GM19193 (cell line): ENCODE results near the gene CNP.
A peak's percentile ranks its signal among the peaks of the same experiment; 100 is the strongest.

Experiments
- POLR2A ChIP-seq: IDR thresholded peaks from 4 replicates; pipeline ENCODE4 v1.6.1; 2011; ENCODE audit not compliant: insufficient read depth, insufficient read length; ENCODE audit errors: extremely low read depth

Gene CNP

GRCh38 chr17:41962111-41962510 is 4.5 kb upstream of the CNP start:
- no peak for TF ChIP-seq POLR2A

GRCh38 chr17:41962768-41963434 is 3.7 kb upstream of the CNP start:
- TF ChIP-seq POLR2A: no peak

GRCh38 chr17:41965694-41966462 is 717 bp upstream of the CNP start:
- TF ChIP-seq POLR2A: peak; percentile 2

- no peak for TF ChIP-seq POLR2A
Observed at GRCh38 chr17:41967141-41967920, 736 bp downstream of the CNP start.

GRCh38 chr17:41967921-41968578 is 1.5 kb downstream of the CNP start:
- no peak for TF ChIP-seq POLR2A

GRCh38 chr17:41968676-41969075 is 2.1 kb downstream of the CNP start:
- TF ChIP-seq POLR2A: no peak

GRCh38 chr17:41970901-41971331 is 4.3 kb downstream of the CNP start:
- TF ChIP-seq POLR2A: peak; percentile 17

GRCh38 chr17:41971721-41972523 is 5.3 kb downstream of the CNP start:
- peak; percentile 34 for TF ChIP-seq POLR2A

- TF ChIP-seq POLR2A: peak; percentile 23
Observed at GRCh38 chr17:41972571-41973407, 6.2 kb downstream of the CNP start.

GRCh38 chr17:41973408-41973811 is 6.8 kb downstream of the CNP start:
- TF ChIP-seq POLR2A: peak; percentile 3

- no peak for TF ChIP-seq POLR2A
Observed at GRCh38 chr17:41974031-41974430, 7.4 kb downstream of the CNP start.

- no peak for TF ChIP-seq POLR2A
Observed at GRCh38 chr17:41974658-41975057, 8.1 kb downstream of the CNP start.
